ENCODE data around the gene HDGFL2.

DNA sequence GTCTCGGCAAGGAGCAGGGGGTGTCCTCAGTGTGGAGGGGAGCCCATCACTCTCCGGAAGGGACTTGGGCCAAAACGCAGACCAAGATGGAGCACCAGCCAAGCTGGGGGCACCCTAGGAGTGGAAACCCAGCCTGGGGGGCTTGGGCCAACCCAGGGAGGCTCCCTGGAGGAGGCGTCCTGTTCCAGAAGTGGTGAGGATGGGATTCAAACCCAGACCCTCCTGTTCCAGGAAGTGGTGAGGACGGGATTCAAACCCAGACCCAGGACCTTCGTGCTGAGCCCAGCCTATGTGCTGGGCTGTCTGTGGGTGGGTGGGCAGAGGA is 47.0 kb downstream of the HDGFL2 start:
- TF ChIP-seq, protein P1, sequence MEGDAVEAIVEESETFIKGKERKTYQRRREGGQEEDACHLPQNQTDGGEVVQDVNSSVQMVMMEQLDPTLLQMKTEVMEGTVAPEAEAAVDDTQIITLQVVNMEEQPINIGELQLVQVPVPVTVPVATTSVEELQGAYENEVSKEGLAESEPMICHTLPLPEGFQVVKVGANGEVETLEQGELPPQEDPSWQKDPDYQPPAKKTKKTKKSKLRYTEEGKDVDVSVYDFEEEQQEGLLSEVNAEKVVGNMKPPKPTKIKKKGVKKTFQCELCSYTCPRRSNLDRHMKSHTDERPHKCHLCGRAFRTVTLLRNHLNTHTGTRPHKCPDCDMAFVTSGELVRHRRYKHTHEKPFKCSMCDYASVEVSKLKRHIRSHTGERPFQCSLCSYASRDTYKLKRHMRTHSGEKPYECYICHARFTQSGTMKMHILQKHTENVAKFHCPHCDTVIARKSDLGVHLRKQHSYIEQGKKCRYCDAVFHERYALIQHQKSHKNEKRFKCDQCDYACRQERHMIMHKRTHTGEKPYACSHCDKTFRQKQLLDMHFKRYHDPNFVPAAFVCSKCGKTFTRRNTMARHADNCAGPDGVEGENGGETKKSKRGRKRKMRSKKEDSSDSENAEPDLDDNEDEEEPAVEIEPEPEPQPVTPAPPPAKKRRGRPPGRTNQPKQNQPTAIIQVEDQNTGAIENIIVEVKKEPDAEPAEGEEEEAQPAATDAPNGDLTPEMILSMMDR (IDR thresholded peaks at IDR 0.05) = no peak
- TF ChIP-seq POLR2A (IDR thresholded peaks at IDR 0.05) = no peak

Measured in adrenal gland (tissue), 5 donors.